ENCODE data around the gene GLIS1. TPM values are rescaled to one million over a fixed set of nuclear protein-coding genes. Genes with fewer than 3 reads are reported as not detected.

Gene GLIS1
- total and polyA plus RNA-seq, 2 of the 8 experiments (the other 6 are each of a cell fraction or from before 2014, with no cell fraction given), result 0.15 to 0.22 TPM

DNA sequence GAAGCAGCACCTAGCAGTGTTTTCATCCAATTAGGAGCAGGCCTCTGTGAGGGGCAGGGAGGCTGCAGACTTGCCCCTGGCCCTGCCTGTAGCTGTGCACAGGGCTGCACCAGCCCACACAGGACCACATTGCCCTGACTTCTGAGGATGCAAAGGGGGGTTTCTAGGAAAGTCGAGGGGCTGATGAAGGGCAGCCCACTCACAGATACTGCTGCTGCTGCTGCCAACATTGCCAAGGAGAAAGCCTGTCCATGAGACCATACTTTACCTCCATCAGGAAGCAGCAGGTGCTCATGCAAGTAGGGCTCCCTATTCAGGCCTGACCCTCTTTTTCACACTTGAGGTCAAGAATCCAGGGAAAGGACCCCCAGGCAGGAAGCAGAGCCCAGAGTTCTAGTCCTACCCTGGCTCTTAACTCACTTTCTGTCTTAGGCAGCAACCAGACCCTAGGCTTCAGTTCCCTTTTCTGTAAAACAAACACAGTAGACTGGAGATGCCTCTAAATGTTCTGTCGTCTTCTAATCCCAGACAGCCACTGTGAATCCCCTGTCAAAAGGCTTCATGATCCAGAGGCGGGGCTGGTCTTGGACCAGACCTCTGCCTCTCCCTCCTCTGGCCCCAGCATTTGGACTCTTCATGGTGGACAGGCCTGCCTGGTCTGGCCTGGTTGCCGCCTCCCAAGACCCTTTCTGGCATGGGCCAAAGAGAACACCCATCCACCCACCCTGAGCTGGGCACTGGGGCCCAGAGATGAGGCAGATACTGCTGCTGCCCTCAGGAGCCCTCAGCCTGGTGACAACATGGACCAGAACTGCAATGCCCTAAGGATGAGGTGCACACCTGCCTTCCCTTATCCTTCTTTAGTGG lies 120.2 kb downstream of the GLIS1 start:
- no peaks in the 10 kb centered on the region for H3K79me1 ChIP-seq (ENCODE audit: low read depth, low read length)
- H3K4me1 ChIP-seq (replicated peaks in 1 of 4; ENCODE audit: control insufficient read depth in 3 of 4, insufficient read depth in 4 of 4, low read length in 3 of 4), result peaks cover 2 to 3% (median 3%) of the 10 kb centered on the region in 4 experiments; a peak in 5 of 7 replicates
- no peaks in the 10 kb centered on the region for H3K23me2 ChIP-seq (ENCODE audit: low read depth, low read length)
- no peak overlapping the region for H2BK12ac ChIP-seq (ENCODE audit: low read depth, low read length)
- no peak overlapping the region for H2BK5ac ChIP-seq (ENCODE audit: low read depth, low read length)
- no peak overlapping the region for H3K14ac ChIP-seq (ENCODE audit: insufficient read length)
- no peak overlapping the region for H3K9ac ChIP-seq (replicated peaks in 1 of 4; ENCODE audit: extremely low read depth in 1 of 4, low read depth in 3 of 4, low read length in 3 of 4)
- H3K56ac ChIP-seq (replicated peaks; ENCODE audit: insufficient read length, low read depth, low read length), result no peak overlapping the region
- H3K23ac ChIP-seq (ENCODE audit: insufficient read length), result no peak overlapping the region
- FAIRE-seq (no peak), DNase-seq (ENCODE audit: low read depth in 1 of 2, low spot score in 2 of 2) (no peak)
- no peak overlapping the region for H4K5ac ChIP-seq (ENCODE audit: insufficient read length, low read depth, low read length)
- H3K9me3 ChIP-seq (ENCODE audit: insufficient read depth in 2 of 2, low read depth in 1 of 2, low read length in 1 of 2), result no peaks in the 10 kb centered on the region
- no peak overlapping the region for H3K4ac ChIP-seq (replicated peaks; ENCODE audit: insufficient read length, low read depth, low read length)
- H4K20me1 ChIP-seq (replicated peaks in 1 of 2; ENCODE audit: control insufficient read depth in 1 of 2, insufficient read depth in 2 of 2, low read length in 2 of 2), result no peaks in the 10 kb centered on the region
- H3K36me3 ChIP-seq (ENCODE audit: control insufficient read depth in 2 of 4, insufficient read depth in 4 of 4, low read length in 3 of 4), result no peaks in the 10 kb centered on the region
- no peak overlapping the region for H2AK5ac ChIP-seq (ENCODE audit: low read depth, low read length)
- H3K79me2 ChIP-seq (ENCODE audit: control insufficient read depth in 1 of 2, insufficient read depth in 2 of 2, low read length in 2 of 2), result no peaks in the 10 kb centered on the region
- no peak overlapping the region for H3K4me2 ChIP-seq (ENCODE audit: insufficient read depth in 1 of 2, low read depth in 2 of 2, low read length in 2 of 2)
- H3K27ac ChIP-seq (ENCODE audit: low read depth, low read length), result no peak overlapping the region
- no peak overlapping the region for H2BK120ac ChIP-seq (replicated peaks; ENCODE audit: low read depth, low read length)
- H4K91ac ChIP-seq (replicated peaks; ENCODE audit: insufficient read length, low read length), result no peak overlapping the region
- no peak overlapping the region for H2AFZ ChIP-seq (ENCODE audit: low read length)
- no peak overlapping the region for H2BK20ac ChIP-seq (ENCODE audit: low read length)
- no peak overlapping the region for H3K18ac ChIP-seq (ENCODE audit: extremely low read depth, low read length)
- H4K8ac ChIP-seq (ENCODE audit: extremely low read depth, insufficient read depth, low read length), result no peak overlapping the region
- WGBS, 2 experiments (ENCODE audit: extremely low coverage in 1 of 2, insufficient coverage in 1 of 2, insufficient read length in 1 of 2, insufficient replicate concordance in 2 of 2, low coverage in 1 of 2, low lambda C conversion rate in 2 of 2, missing lambda C conversion rate in 1 of 2), result 82% methylated on average over 4 of the region's 4 CpGs; no CpG with 5 or more reads in 1 of the 2 experiments
- H3K4me3 ChIP-seq (ENCODE audit: extremely low read depth in 1 of 4, insufficient read depth in 2 of 4, low read depth in 3 of 4, low read length in 4 of 4), result no peak overlapping the region
- no peak overlapping the region for H2BK15ac ChIP-seq (ENCODE audit: low read length)
- ChIA-PET POLR2A (ENCODE audit: partially characterized antibody) (no interaction called here), CTCF (ENCODE audit: partially characterized antibody) (interaction anchor here (0.9 to 2.7 kb wide), 9 partner anchors 15 to 146 kb away, joined by 3 to 9 read pairs (median 4); no protein-coding TSS in a partner anchor)
- no peaks in the 10 kb centered on the region for H3K27me3 ChIP-seq (replicated peaks in 1 of 4; ENCODE audit: control insufficient read depth in 3 of 4, extremely low read depth in 1 of 4, insufficient read depth in 3 of 4, low read length in 3 of 4)
- TF ChIP-seq EGR1 (IDR thresholded peaks at IDR 0.05; ENCODE audit: borderline replicate concordance, low read depth, low read length), result no peak
- TF ChIP-seq TAF1 (IDR thresholded peaks at IDR 0.05; ENCODE audit: low read depth, low read length), result no peak
- TF ChIP-seq SIRT6 (IDR thresholded peaks at IDR 0.05; ENCODE audit: low read length), result no peak
- TF ChIP-seq POLR2A (IDR thresholded peaks at IDR 0.05; ENCODE audit: control extremely low read depth in 1 of 2, low read depth in 2 of 2, low read length in 2 of 2), result no peak
- TF ChIP-seq BRCA1 (IDR thresholded peaks at IDR 0.05; ENCODE audit: low read depth, low read length), result no peak
- TF ChIP-seq TBP (IDR thresholded peaks at IDR 0.05; ENCODE audit: low read depth, low read length), result no peak
- TF ChIP-seq ZNF274 (IDR thresholded peaks at IDR 0.05; ENCODE audit: borderline replicate concordance, extremely low read depth, low read length), result no peak
- TF ChIP-seq, protein P1, sequence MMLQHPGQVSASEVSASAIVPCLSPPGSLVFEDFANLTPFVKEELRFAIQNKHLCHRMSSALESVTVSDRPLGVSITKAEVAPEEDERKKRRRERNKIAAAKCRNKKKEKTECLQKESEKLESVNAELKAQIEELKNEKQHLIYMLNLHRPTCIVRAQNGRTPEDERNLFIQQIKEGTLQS (IDR thresholded peaks at IDR 0.05; ENCODE audit: insufficient read depth, low read depth, low read length), result no peak
- no peak for TF ChIP-seq CREB1 (IDR thresholded peaks at IDR 0.05)
- no peak for TF ChIP-seq NANOG (IDR thresholded peaks at IDR 0.05; ENCODE audit: insufficient read depth, low read depth, low read length, poor library complexity, severe bottlenecking)
- TF ChIP-seq EP300 (IDR thresholded peaks at IDR 0.05; ENCODE audit: borderline replicate concordance in 1 of 2, low read depth in 2 of 2, low read length in 2 of 2), result no peak
- no peak for TF ChIP-seq RAD21 (IDR thresholded peaks at IDR 0.05 in 1 of 2, conservative IDR thresholded peaks at IDR 0.05 in 1 of 2; ENCODE audit: low read depth in 2 of 2, low read length in 2 of 2)

All from H1 (cell line).